ENCODE measurements around the gene NRL. TPM values are rescaled to one million over a fixed set of nuclear protein-coding genes. Genes with fewer than 3 reads are reported as not detected.

The NRL gene
- total RNA-seq, 1 donor = 0.86 TPM

GRCh38 chr14:24066496-24067132 lies 48.1 kb downstream of the NRL start:
- TF ChIP-seq CTCF (IDR thresholded peaks at IDR 0.05; ENCODE audit: insufficient read depth, low read depth, low read length) = no peak
- DNase-seq (ENCODE audit: low read depth) = no peak
- no peak overlapping the region for H3K4me3 ChIP-seq (ENCODE audit: low read depth, low read length)

- DNase-seq (ENCODE audit: low read depth) = no peak
- no peak overlapping the region for H3K4me3 ChIP-seq (ENCODE audit: low read depth, low read length)
- no peak for TF ChIP-seq CTCF (IDR thresholded peaks at IDR 0.05; ENCODE audit: insufficient read depth, low read depth, low read length)
Observed at GRCh38 chr14:24065408-24065807, 49.3 kb downstream of the NRL start.

GRCh38 chr14:24064856-24065255 lies 49.9 kb downstream of the NRL start:
- TF ChIP-seq CTCF (IDR thresholded peaks at IDR 0.05; ENCODE audit: insufficient read depth, low read depth, low read length) = no peak
- no peak for DNase-seq (ENCODE audit: low read depth)
- H3K4me3 ChIP-seq (ENCODE audit: low read depth, low read length) = no peak overlapping the region

GRCh38 chr14:24064091-24064795 lies 50.5 kb downstream of the NRL start:
- no peak overlapping the region for H3K4me3 ChIP-seq (ENCODE audit: low read depth, low read length)

GRCh38 chr14:24063263-24063836 lies 51.4 kb downstream of the NRL start:
- no peak for DNase-seq (ENCODE audit: low read depth)
- no peak overlapping the region for H3K4me3 ChIP-seq (ENCODE audit: low read depth, low read length)
- TF ChIP-seq CTCF (IDR thresholded peaks at IDR 0.05; ENCODE audit: insufficient read depth, low read depth, low read length) = no peak

More at GRCh38 chr14:24064091-24064795, 50.5 kb downstream of the NRL start:
- no peak for DNase-seq (ENCODE audit: low read depth)
- TF ChIP-seq CTCF (IDR thresholded peaks at IDR 0.05; ENCODE audit: insufficient read depth, low read depth, low read length) = no peak

- TF ChIP-seq CTCF (IDR thresholded peaks at IDR 0.05; ENCODE audit: insufficient read depth, low read depth, low read length) = no peak
- no peak for DNase-seq (ENCODE audit: low read depth)
- H3K4me3 ChIP-seq (ENCODE audit: low read depth, low read length) = no peak overlapping the region
Observed at GRCh38 chr14:24062216-24062980, 52.4 kb downstream of the NRL start.

All from fibroblast of villous mesenchyme (primary cell).